ENCODE results near the gene TM6SF1. TPM values are rescaled to one million over a fixed set of nuclear protein-coding genes. Genes with fewer than 3 reads are reported as not detected.

TM6SF1 gene
- total RNA-seq, 1 experiment from 2014 or later = 0.69 TPM

- ATAC-seq = no peak
- Histone ChIP-seq H3K9me3 (ENCODE audit: control insufficient read depth, insufficient read depth, low read depth, low read length) (no peaks in the 10 kb centered on the region), H3K36me3 (ENCODE audit: control insufficient read depth, insufficient read depth, low read length) (no peaks in the 10 kb centered on the region), H3K27ac (ENCODE audit: low read length) (no peak overlapping the region), H3K27me3 (ENCODE audit: control insufficient read depth, insufficient read depth, low read length) (peaks cover 2% of the 10 kb centered on the region; the same call in 1 of the 2 replicates), H3K4me3 (ENCODE audit: low read depth in 2 of 2, low read length in 2 of 2) (no peak overlapping the region), H3K4me1 (ENCODE audit: control insufficient read depth, insufficient read depth, low read length) (no peaks in the 10 kb centered on the region)
- TF ChIP-seq, protein P1, sequence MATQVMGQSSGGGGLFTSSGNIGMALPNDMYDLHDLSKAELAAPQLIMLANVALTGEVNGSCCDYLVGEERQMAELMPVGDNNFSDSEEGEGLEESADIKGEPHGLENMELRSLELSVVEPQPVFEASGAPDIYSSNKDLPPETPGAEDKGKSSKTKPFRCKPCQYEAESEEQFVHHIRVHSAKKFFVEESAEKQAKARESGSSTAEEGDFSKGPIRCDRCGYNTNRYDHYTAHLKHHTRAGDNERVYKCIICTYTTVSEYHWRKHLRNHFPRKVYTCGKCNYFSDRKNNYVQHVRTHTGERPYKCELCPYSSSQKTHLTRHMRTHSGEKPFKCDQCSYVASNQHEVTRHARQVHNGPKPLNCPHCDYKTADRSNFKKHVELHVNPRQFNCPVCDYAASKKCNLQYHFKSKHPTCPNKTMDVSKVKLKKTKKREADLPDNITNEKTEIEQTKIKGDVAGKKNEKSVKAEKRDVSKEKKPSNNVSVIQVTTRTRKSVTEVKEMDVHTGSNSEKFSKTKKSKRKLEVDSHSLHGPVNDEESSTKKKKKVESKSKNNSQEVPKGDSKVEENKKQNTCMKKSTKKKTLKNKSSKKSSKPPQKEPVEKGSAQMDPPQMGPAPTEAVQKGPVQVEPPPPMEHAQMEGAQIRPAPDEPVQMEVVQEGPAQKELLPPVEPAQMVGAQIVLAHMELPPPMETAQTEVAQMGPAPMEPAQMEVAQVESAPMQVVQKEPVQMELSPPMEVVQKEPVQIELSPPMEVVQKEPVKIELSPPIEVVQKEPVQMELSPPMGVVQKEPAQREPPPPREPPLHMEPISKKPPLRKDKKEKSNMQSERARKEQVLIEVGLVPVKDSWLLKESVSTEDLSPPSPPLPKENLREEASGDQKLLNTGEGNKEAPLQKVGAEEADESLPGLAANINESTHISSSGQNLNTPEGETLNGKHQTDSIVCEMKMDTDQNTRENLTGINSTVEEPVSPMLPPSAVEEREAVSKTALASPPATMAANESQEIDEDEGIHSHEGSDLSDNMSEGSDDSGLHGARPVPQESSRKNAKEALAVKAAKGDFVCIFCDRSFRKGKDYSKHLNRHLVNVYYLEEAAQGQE (IDR thresholded peaks at IDR 0.05; ENCODE audit: insufficient read depth in 1 of 2, low read depth in 2 of 2, low read length in 1 of 2) = no peak
- no peak for TF ChIP-seq TCF7L2 (IDR thresholded peaks at IDR 0.05; ENCODE audit: low read depth, low read length)
- TF ChIP-seq, protein P2, sequence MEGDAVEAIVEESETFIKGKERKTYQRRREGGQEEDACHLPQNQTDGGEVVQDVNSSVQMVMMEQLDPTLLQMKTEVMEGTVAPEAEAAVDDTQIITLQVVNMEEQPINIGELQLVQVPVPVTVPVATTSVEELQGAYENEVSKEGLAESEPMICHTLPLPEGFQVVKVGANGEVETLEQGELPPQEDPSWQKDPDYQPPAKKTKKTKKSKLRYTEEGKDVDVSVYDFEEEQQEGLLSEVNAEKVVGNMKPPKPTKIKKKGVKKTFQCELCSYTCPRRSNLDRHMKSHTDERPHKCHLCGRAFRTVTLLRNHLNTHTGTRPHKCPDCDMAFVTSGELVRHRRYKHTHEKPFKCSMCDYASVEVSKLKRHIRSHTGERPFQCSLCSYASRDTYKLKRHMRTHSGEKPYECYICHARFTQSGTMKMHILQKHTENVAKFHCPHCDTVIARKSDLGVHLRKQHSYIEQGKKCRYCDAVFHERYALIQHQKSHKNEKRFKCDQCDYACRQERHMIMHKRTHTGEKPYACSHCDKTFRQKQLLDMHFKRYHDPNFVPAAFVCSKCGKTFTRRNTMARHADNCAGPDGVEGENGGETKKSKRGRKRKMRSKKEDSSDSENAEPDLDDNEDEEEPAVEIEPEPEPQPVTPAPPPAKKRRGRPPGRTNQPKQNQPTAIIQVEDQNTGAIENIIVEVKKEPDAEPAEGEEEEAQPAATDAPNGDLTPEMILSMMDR (IDR thresholded peaks at IDR 0.05) = no peak
- TF ChIP-seq POLR2AphosphoS5 (IDR thresholded peaks at IDR 0.05; ENCODE audit: low read depth, low read length) = no peak
- TF ChIP-seq SIN3A (IDR thresholded peaks at IDR 0.05; ENCODE audit: borderline replicate concordance, insufficient read depth, low read depth, low read length) = no peak
- in situ Hi-C loops (cut with HindIII; ENCODE audit: low pct_unique_long_range_greater_than_20kb, low sequenced_read_pairs) (no loop called here), intact Hi-C loops (cut with micrococcal nuclease; ENCODE audit: unreplicated experiment) (no loop called here)
- ChIA-PET POLR2A (no interaction called here), CTCF (no interaction called here)
- no TSS peak for BruUV-seq (replicated peaks)
- DNase-seq (ENCODE audit: low read depth, low spot score) = no peak
Measured at GRCh38 chr15:83105440-83105839, 2.0 kb upstream of the TM6SF1 start.

DNA sequence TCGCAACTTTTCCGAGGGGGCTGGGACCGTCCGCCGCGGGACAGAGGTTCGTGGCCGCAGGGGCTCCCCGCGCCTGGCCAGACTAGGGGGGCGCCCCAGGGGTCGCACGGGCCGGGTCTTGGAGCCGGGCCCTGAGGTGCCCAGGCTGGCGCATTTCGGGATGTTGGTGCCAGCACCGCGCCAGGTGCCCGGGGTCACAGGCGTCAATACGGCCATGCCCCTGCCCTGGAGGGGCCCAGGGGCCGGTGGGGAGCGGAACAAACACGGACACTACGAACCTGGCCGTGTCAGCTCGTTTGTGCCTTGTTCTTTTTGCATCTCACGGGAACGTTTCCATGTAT, 366 bp downstream of the TM6SF1 start:
- Histone ChIP-seq H3K36me3 (ENCODE audit: control insufficient read depth, insufficient read depth, low read length) (no peaks in the 10 kb centered on the region), H3K27ac (ENCODE audit: low read length) (no peak overlapping the region), H3K27me3 (ENCODE audit: control insufficient read depth, insufficient read depth, low read length) (no peaks in the 10 kb centered on the region), H3K4me3 (ENCODE audit: low read depth in 2 of 2, low read length in 2 of 2) (peak overlapping the region; percentile 8 to 41; a peak in 2 of 4 replicates), H3K9me3 (ENCODE audit: control insufficient read depth, insufficient read depth, low read depth, low read length) (no peaks in the 10 kb centered on the region), H3K4me1 (ENCODE audit: control insufficient read depth, insufficient read depth, low read length) (no peaks in the 10 kb centered on the region)
- BruUV-seq (replicated peaks) = no TSS peak
- ATAC-seq (no peak), DNase-seq (ENCODE audit: low read depth, low spot score) (no peak)
- in situ Hi-C loops (cut with HindIII; ENCODE audit: low pct_unique_long_range_greater_than_20kb, low sequenced_read_pairs) = no loop called here
- ChIA-PET POLR2A (no interaction called here), CTCF (no interaction called here)
- intact Hi-C loops (cut with micrococcal nuclease; ENCODE audit: unreplicated experiment) = no loop called here
- TF ChIP-seq POLR2AphosphoS5 (IDR thresholded peaks at IDR 0.05; ENCODE audit: low read depth, low read length) (no peak), SIN3A (IDR thresholded peaks at IDR 0.05; ENCODE audit: borderline replicate concordance, insufficient read depth, low read depth, low read length) (no peak), TCF7L2 (IDR thresholded peaks at IDR 0.05; ENCODE audit: low read depth, low read length) (no peak)
- TF ChIP-seq, protein P1 (IDR thresholded peaks at IDR 0.05; ENCODE audit: insufficient read depth in 1 of 2, low read depth in 2 of 2, low read length in 1 of 2) = no peak
- TF ChIP-seq, protein P2 (IDR thresholded peaks at IDR 0.05) = no peak

All from Panc1 (cell line).